Fibroblast of lung (primary cell): ENCODE data around the gene MAPK6.
"Not testable (repeated sequence)": the region's sequence is repeated elsewhere in the genome, so short reads cannot be mapped to it uniquely, and the experiment has no call there.

Source experiments
- CTCF ChIP-seq, 2 donors: IDR thresholded peaks in 1 of 2; conservative IDR thresholded peaks in 1 of 2; 1 replicate in 1 of 2; 2 replicates in 1 of 2; pipeline ENCODE4 v1.5.1; 2011 to 2012; ENCODE audit warnings: low read length in 2 of 2, control low read depth in 1 of 2, inconsistent platforms in 1 of 2, low read depth in 1 of 2, mild to moderate bottlenecking in 1 of 2
- EZH2 ChIP-seq: IDR thresholded peaks from 2 replicates; pipeline ENCODE4 v1.5.1; 2012; ENCODE audit warnings: low read length, control low read depth, mild to moderate bottlenecking; ENCODE audit errors: missing control alignments

GRCh38 chr15:52096536-52096935 lies 77.5 kb downstream of the MAPK6 start:
- not testable (repeated sequence) for TF ChIP-seq CTCF (conservative IDR thresholded peaks at IDR 0.05 in 1 of 2, IDR thresholded peaks at IDR 0.05 in 1 of 2; ENCODE audit: low read depth in 1 of 2, low read length in 2 of 2); EZH2
